Gastrocnemius medialis (tissue), 4 donors: ENCODE data around the gene VPS45. TPM values are rescaled to one million over a fixed set of nuclear protein-coding genes. Genes with fewer than 3 reads are reported as not detected.
A peak's percentile ranks its signal among the peaks of the same experiment; 100 is the strongest.

Source experiments
- ATAC-seq, 2 donors: fragments of 150-250 bp; one replicate each; pipeline ENCODE4 v1.9.1; 2016
- DNase-seq, 2 donors: peaks; one replicate each; pipeline ENCODE4 v3.0.0-alpha.2; 2019
- H3K27ac ChIP-seq, 4 donors: fragments of 200-600 bp; sonication (generic); 1 replicate in 1 of 4; 2 replicates in 3 of 4; pipeline ENCODE4 v1.5.1; 2016 to 2018; ENCODE audit warnings: mild to moderate bottlenecking in 2 of 4, moderate library complexity in 1 of 4
- H3K27me3 ChIP-seq, 3 donors: fragments of 200-600 bp; sonication (generic) in 2 of 3; 1 replicate in 1 of 3; 2 replicates in 2 of 3; pipeline versions ENCODE4 v1.5.1 to v1.6.0; 2016 to 2019; ENCODE audit warnings: mild to moderate bottlenecking in 1 of 3, moderate library complexity in 1 of 3
- H3K36me3 ChIP-seq, 2 donors: fragments of 200-600 bp; sonication (generic) in 1 of 2; one replicate each; pipeline ENCODE4 v1.5.1; 2017 to 2018
- H3K4me1 ChIP-seq, 2 donors: fragments of 200-600 bp; sonication (generic) in 1 of 2; one replicate each; pipeline ENCODE4 v1.5.1; 2016 to 2017; ENCODE audit warnings: mild to moderate bottlenecking in 2 of 2
- H3K4me3 ChIP-seq, 4 donors: fragments of 200-600 bp; sonication (generic) in 3 of 4; 1 replicate in 1 of 4; 2 replicates in 3 of 4; pipeline ENCODE4 v1.5.1; 2016 to 2019; ENCODE audit warnings: mild to moderate bottlenecking in 2 of 4
- H3K9me3 ChIP-seq, 3 donors: fragments of 200-600 bp; sonication (generic) in 2 of 3; 1 replicate in 1 of 3; 2 replicates in 2 of 3; pipeline ENCODE4 v1.5.1; 2016 to 2019
- POLR2A ChIP-seq, 2 donors: fragments of 450-650 bp; IDR thresholded peaks; one replicate each; pipeline ENCODE4 v1.6.1; 2017; ENCODE audit warnings: antibody characterized with exemption in 2 of 2, mild to moderate bottlenecking in 2 of 2, moderate library complexity in 2 of 2
- in situ Hi-C, 4 donors: fragments of 200-750 bp; cut with MboI; loops; one replicate each; pipeline versions ENCODE4 v1.15.0 to v1.8.0; 2017; ENCODE audit warnings: low sequenced_read_pairs in 4 of 4
- intact Hi-C: fragments of 100-400 bp; cut with DNase I; formaldehyde crosslinking; loops from one replicate; pipeline ENCODE4 v1.15.1; 2023; ENCODE audit warnings: low total_unique reads
- total RNA-seq, 4 donors: library from RNA; depleted of rRNA; stranded (reverse); fragments of >200 nt; gene quantifications; one replicate each; pipeline versions ENCODE4 v1.1.0 to v1.2.3, GENCODE V29; 2016
- TF ChIP-seq, protein P1 (sequence below), 5 experiments: fragments of 450-650 bp in 3 of 5; fragments of 200-600 bp in 2 of 5; sonication (generic) in 2 of 5; IDR thresholded peaks in 4 of 5; conservative IDR thresholded peaks in 1 of 5; 1 replicate in 4 of 5; 2 replicates in 1 of 5; pipeline ENCODE4 v1.5.1; 2016 to 2019; ENCODE audit warnings: antibody characterized with exemption in 5 of 5, mild to moderate bottlenecking in 3 of 5, moderate library complexity in 3 of 5

The VPS45 gene
- total RNA-seq, 4 donors from 2014 or later = 17.0 to 30.3 (median 24.7) TPM

DNA sequence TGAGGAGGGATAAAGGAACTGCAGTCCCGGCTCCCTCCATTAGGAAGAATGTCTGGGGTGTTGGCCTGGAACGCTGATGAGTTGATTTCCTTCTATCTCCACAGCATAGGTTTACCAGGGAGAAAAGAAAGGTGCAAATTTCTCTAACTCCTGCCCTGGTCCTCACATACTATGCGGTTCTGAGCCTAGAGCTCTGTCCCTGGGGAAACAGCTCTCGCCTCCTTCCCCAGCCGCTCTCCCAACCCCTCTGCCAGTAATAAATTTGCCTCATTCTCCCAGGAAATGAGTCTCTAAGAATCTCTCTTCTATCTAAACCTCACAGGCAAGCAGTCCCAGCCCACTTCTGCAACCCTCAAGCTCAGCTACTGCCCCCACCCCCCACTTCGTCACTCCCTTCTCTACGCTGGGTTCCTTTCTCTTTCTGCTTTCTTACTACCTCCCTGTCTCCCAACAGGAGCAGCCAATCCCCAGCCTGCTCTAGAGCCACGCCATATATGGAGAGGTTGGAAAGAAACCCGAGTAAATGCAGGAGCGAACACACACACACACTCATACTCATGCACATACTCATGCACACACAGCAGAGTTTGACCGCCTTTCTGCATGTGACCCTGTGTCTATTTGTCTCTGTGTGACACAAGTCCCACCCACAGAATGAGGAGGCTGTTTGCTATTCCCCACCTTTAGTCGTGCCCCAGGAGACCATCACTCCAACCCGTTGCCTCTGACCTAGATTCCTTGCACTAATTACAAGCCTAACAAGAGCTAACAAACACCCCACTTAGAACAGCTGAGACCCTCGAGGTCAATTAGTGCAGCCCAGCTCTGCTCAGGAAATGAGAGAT lies 95.5 kb downstream of the VPS45 start:
- in situ Hi-C loops (no loop called here), intact Hi-C loops (no loop called here)
- Histone ChIP-seq H3K9me3 (no peaks in the 10 kb centered on the region), H3K27ac (peak overlapping the region; percentile 79 to 93 (median 83)), H3K27me3 (no peaks in the 10 kb centered on the region), H3K36me3 (peaks cover 0 to 19% of the 10 kb centered on the region in 2 donors), H3K4me1 (peaks cover 18 to 30% of the 10 kb centered on the region in 2 donors), H3K4me3 (peak overlapping the region; percentile 24 to 53 (median 50))
- DNase-seq (peak; percentile 76 to 90), ATAC-seq (peak; percentile 96)
- peak; percentile 62 to 74 for TF ChIP-seq POLR2A (IDR thresholded peaks at IDR 0.05)
- TF ChIP-seq, protein P1, sequence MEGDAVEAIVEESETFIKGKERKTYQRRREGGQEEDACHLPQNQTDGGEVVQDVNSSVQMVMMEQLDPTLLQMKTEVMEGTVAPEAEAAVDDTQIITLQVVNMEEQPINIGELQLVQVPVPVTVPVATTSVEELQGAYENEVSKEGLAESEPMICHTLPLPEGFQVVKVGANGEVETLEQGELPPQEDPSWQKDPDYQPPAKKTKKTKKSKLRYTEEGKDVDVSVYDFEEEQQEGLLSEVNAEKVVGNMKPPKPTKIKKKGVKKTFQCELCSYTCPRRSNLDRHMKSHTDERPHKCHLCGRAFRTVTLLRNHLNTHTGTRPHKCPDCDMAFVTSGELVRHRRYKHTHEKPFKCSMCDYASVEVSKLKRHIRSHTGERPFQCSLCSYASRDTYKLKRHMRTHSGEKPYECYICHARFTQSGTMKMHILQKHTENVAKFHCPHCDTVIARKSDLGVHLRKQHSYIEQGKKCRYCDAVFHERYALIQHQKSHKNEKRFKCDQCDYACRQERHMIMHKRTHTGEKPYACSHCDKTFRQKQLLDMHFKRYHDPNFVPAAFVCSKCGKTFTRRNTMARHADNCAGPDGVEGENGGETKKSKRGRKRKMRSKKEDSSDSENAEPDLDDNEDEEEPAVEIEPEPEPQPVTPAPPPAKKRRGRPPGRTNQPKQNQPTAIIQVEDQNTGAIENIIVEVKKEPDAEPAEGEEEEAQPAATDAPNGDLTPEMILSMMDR (IDR thresholded peaks at IDR 0.05 in 4 of 5, conservative IDR thresholded peaks at IDR 0.05 in 1 of 5) = peak in 1 of 5 experiments; percentile 36

- in situ Hi-C loops = no loop called here
These were observed 96.6 kb downstream of the VPS45 start for GRCh38 chr1:150164224-150164623.

DNA sequence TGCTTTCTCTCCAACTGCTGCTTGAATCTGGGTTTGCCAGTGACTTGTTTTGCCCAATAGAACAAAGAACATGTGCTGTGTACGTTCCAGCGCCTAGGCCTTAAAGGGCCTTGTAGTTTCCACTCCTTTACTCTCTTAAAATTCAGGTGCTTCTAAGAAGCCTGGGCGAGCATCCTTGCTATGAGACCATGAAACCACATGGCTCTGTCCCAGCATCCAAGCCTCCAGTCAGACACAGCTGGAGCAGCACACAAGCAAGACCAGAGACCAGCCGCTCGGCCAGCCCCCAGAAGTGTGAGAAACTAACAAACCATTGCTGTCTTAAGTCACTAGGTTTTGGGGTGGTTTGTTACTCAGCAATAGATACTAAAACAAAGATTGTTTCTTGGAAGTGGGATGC lies 97.2 kb downstream of the VPS45 start:
- Histone ChIP-seq H3K27me3 (no peaks in the 10 kb centered on the region), H3K36me3 (peaks cover 0 to 2% of the 10 kb centered on the region in 2 donors), H3K27ac (peak overlapping the region; percentile 79 to 93 (median 83)), H3K9me3 (no peaks in the 10 kb centered on the region), H3K4me3 (no peak overlapping the region), H3K4me1 (peaks cover 18 to 30% of the 10 kb centered on the region in 2 donors)
- DNase-seq = no peak
- intact Hi-C loops (loop anchor here (5.0 kb wide), 1 partner anchor 72 kb away; no protein-coding TSS in a partner anchor), in situ Hi-C loops (loop anchor here in 3 of 4 donors (5.0 kb wide), 2 partner anchors 87 to 92 kb away; no protein-coding TSS in a partner anchor)
- ATAC-seq = no peak
- TF ChIP-seq POLR2A (IDR thresholded peaks at IDR 0.05) = no peak
- TF ChIP-seq, protein P1 (IDR thresholded peaks at IDR 0.05 in 4 of 5, conservative IDR thresholded peaks at IDR 0.05 in 1 of 5) = no peak

More at GRCh38 chr1:150164224-150164623, 96.6 kb downstream of the VPS45 start:
- H3K9me3 ChIP-seq = no peaks in the 10 kb centered on the region
- H3K27ac ChIP-seq = peak overlapping the region; percentile 79 to 93 (median 83)
- peaks cover 0 to 8% of the 10 kb centered on the region in 2 donors for H3K36me3 ChIP-seq
- H3K4me3 ChIP-seq = no peak overlapping the region
- ATAC-seq (no peak), DNase-seq (no peak)
- H3K27me3 ChIP-seq = no peaks in the 10 kb centered on the region
- no peak for TF ChIP-seq POLR2A (IDR thresholded peaks at IDR 0.05)
- TF ChIP-seq, protein P1 (IDR thresholded peaks at IDR 0.05 in 4 of 5, conservative IDR thresholded peaks at IDR 0.05 in 1 of 5) = no peak
- intact Hi-C loops = no loop called here
- H3K4me1 ChIP-seq = peaks cover 18 to 30% of the 10 kb centered on the region in 2 donors

GRCh38 chr1:150165622-150166612 lies 98.3 kb downstream of the VPS45 start:
- TF ChIP-seq, protein P1 (IDR thresholded peaks at IDR 0.05 in 4 of 5, conservative IDR thresholded peaks at IDR 0.05 in 1 of 5) = peak; percentile 31 to 56 (median 40)
- TF ChIP-seq POLR2A (IDR thresholded peaks at IDR 0.05) = no peak
- Histone ChIP-seq H3K36me3 (no peaks in the 10 kb centered on the region), H3K4me1 (peaks cover 18 to 30% of the 10 kb centered on the region in 2 donors), H3K4me3 (no peak overlapping the region), H3K27ac (no peak overlapping the region), H3K9me3 (no peaks in the 10 kb centered on the region), H3K27me3 (no peaks in the 10 kb centered on the region)
- DNase-seq (no peak), ATAC-seq (no peak)
- intact Hi-C loops = loop anchor here (5.0 kb wide), 1 partner anchor 74 kb away; no protein-coding TSS in a partner anchor
- in situ Hi-C loops = loop anchor here in 3 of 4 donors (5.0 kb wide), 2 partner anchors 89 to 94 kb away; no protein-coding TSS in a partner anchor
